Measurements from ENCODE around the gene TNC. TPM values are rescaled to one million over a fixed set of nuclear protein-coding genes. Genes with fewer than 3 reads are reported as not detected.

Gene TNC
- total RNA-seq, 3 donors from 2014 or later (not counting 1 experiment from before 2014, with no cell fraction given): not detected

DNA sequence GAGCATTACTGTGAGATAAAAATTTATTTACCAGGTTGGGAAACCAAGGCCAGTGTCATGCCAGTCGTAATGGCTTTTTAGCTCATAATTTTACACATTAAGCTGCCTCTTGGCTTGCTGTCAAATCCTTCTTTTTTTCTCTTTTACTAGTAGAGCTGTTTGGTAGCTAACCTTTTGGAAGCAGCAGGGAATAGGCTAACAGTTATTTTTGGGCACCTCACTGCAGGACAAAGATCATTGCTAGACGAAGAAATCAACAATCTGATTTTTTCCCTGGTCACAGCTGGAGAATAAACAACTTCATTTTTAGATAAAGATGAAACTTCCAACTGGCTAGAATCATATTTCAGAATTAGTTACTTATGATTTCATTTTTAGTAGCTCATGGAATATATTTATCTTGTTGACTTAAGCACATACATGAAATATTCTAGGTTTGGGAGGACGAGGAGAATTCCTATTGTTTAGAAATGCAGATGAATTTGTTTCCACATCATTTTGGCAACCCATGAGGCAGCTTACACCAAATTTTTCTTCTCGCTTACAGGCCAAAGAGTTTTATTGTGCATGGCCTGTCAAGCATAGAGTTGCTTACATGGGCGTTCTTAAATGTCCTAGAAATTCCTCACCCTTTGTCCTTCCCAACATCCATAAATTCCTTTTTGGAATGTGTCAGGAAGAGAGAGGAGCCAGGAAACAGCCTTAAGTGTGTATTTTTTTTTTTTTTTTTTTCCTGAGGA is 19.6 kb downstream of the TNC start:
- no peaks in the 10 kb centered on the region for H3K4me1 ChIP-seq (ENCODE audit: control insufficient read depth, insufficient read depth, low read length)
- no peaks in the 10 kb centered on the region for H3K36me3 ChIP-seq (ENCODE audit: control insufficient read depth, insufficient read depth, low read length)
- TF ChIP-seq CTCF (IDR thresholded peaks at IDR 0.05): no peak
- Mint-ChIP-seq H3K4me1 (no peaks in the 10 kb centered on the region), H3K4me3 (no peak overlapping the region), H3K36me3 (no peaks in the 10 kb centered on the region), H3K27ac (no peak overlapping the region), H3K9me3 (peaks cover 0 to 3% of the 10 kb centered on the region in 2 donors), H3K27me3 (ENCODE audit: low read depth in 2 of 2) (peaks cover 8 to 21% of the 10 kb centered on the region in 2 donors)
- no peak overlapping the region for H3K4me3 ChIP-seq (ENCODE audit: low read length)
- intact Hi-C loops (cut with micrococcal nuclease): loop anchor here (10.0 kb wide), 1 partner anchor 1934 kb away; no protein-coding TSS in a partner anchor
- H3K27ac ChIP-seq (ENCODE audit: low read length): no peak overlapping the region
- WGBS (ENCODE audit: insufficient coverage): 80% methylated on average over 5 of the region's 5 CpGs
- DNase-seq (no peak), ATAC-seq (no peak)
- H3K27me3 ChIP-seq (ENCODE audit: control insufficient read depth, insufficient read depth, low read length): peaks cover 2% of the 10 kb centered on the region
- no peaks in the 10 kb centered on the region for H3K9me3 ChIP-seq (ENCODE audit: control insufficient read depth, insufficient read depth, low read length)

GRCh38 chr9:115093520-115093919 is 24.4 kb downstream of the TNC start:
- Histone ChIP-seq H3K27me3 (ENCODE audit: control insufficient read depth, insufficient read depth, low read length) (peaks cover 2% of the 10 kb centered on the region), H3K36me3 (ENCODE audit: control insufficient read depth, insufficient read depth, low read length) (no peaks in the 10 kb centered on the region), H3K9me3 (ENCODE audit: control insufficient read depth, insufficient read depth, low read length) (no peaks in the 10 kb centered on the region), H3K4me3 (ENCODE audit: low read length) (no peak overlapping the region), H3K4me1 (ENCODE audit: control insufficient read depth, insufficient read depth, low read length) (no peaks in the 10 kb centered on the region), H3K27ac (ENCODE audit: low read length) (no peak overlapping the region)
- ATAC-seq: no peak
- Mint-ChIP-seq H3K36me3 (no peaks in the 10 kb centered on the region), H3K27me3 (ENCODE audit: low read depth in 2 of 2) (peaks cover 10 to 18% of the 10 kb centered on the region in 2 donors), H3K27ac (no peak overlapping the region), H3K4me1 (no peaks in the 10 kb centered on the region), H3K9me3 (peaks cover 0 to 3% of the 10 kb centered on the region in 2 donors), H3K4me3 (no peak overlapping the region)
- DNase-seq: no peak
- intact Hi-C loops (cut with micrococcal nuclease): loop anchor here (10.0 kb wide), 1 partner anchor 1929 kb away; no protein-coding TSS in a partner anchor
- 82% methylated on average over 2 of the region's 2 CpGs for WGBS (ENCODE audit: insufficient coverage)
- TF ChIP-seq CTCF (IDR thresholded peaks at IDR 0.05): no peak

DNA sequence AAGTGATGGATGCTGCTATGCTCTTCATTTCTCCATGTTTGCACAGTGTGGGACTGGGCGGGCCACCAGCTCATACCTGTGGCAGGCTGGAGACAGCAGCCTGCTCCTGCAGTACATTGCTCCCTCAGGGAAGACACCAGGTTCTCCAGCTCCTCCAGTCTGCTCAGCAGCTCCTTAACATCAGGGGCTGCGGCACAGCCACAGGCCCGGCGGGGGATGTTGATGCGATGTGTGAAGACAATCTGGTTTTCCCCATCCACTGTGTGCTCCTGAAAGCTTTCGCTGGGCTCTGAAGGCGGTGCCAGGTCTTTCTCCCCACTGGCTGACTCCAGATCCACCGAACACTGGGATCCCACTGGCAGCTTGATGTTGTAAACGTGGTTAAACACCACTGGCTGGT is 27.5 kb downstream of the TNC start:
- ATAC-seq: no peak
- DNase-seq: no peak
- H3K27me3 ChIP-seq (ENCODE audit: control insufficient read depth, insufficient read depth, low read length): peaks cover 2% of the 10 kb centered on the region
- no peaks in the 10 kb centered on the region for H3K4me1 ChIP-seq (ENCODE audit: control insufficient read depth, insufficient read depth, low read length)
- peaks cover 0 to 3% of the 10 kb centered on the region in 2 donors for H3K9me3 Mint-ChIP-seq
- WGBS (ENCODE audit: insufficient coverage): 92% methylated on average over 9 of the region's 9 CpGs
- intact Hi-C loops (cut with micrococcal nuclease): loop anchor here (10.0 kb wide), 1 partner anchor 1926 kb away; no protein-coding TSS in a partner anchor
- TF ChIP-seq CTCF (IDR thresholded peaks at IDR 0.05): no peak
- H3K36me3 ChIP-seq (ENCODE audit: control insufficient read depth, insufficient read depth, low read length): no peaks in the 10 kb centered on the region
- H3K27me3 Mint-ChIP-seq (ENCODE audit: low read depth in 2 of 2): peaks cover 7 to 16% of the 10 kb centered on the region in 2 donors
- H3K27ac Mint-ChIP-seq: no peak overlapping the region
- no peaks in the 10 kb centered on the region for H3K36me3 Mint-ChIP-seq
- H3K4me1 Mint-ChIP-seq: no peaks in the 10 kb centered on the region
- no peak overlapping the region for H3K4me3 ChIP-seq (ENCODE audit: low read length)
- H3K27ac ChIP-seq (ENCODE audit: low read length): no peak overlapping the region
- no peak overlapping the region for H3K4me3 Mint-ChIP-seq
- no peaks in the 10 kb centered on the region for H3K9me3 ChIP-seq (ENCODE audit: control insufficient read depth, insufficient read depth, low read length)
